IPS-18a (cell line): ENCODE measurements around the gene CTNNBL1.
"Not testable (repeated sequence)": the region's sequence is repeated elsewhere in the genome, so short reads cannot be mapped to it uniquely, and the experiment has no call there.

Experiments
- H3K27ac ChIP-seq: one replicate; pipeline ENCODE4 v1.5.1; 2013; ENCODE audit warnings: low read length
- H3K27me3 ChIP-seq: one replicate; pipeline ENCODE4 v1.6.1; 2013; ENCODE audit warnings: mild to moderate bottlenecking, low read length; ENCODE audit not compliant: control insufficient read depth, insufficient read depth
- H3K36me3 ChIP-seq: one replicate; pipeline ENCODE4 v1.6.1; 2013; ENCODE audit warnings: low read depth, low read length; ENCODE audit not compliant: control insufficient read depth
- H3K4me1 ChIP-seq: one replicate; pipeline ENCODE4 v1.6.1; 2013; ENCODE audit warnings: low read depth, low read length; ENCODE audit not compliant: control insufficient read depth
- H3K4me3 ChIP-seq: one replicate; pipeline ENCODE4 v1.5.1; 2013; ENCODE audit warnings: low read length
- H3K9ac ChIP-seq: one replicate; pipeline ENCODE4 v1.6.1; 2013; ENCODE audit warnings: mild to moderate bottlenecking, low read length, moderate library complexity
- H3K9me3 ChIP-seq: one replicate; pipeline ENCODE4 v1.6.1; 2013; ENCODE audit warnings: low read depth, low read length; ENCODE audit not compliant: control insufficient read depth

Gene CTNNBL1

GRCh38 chr20:37722312-37722711 is 28.5 kb downstream of the CTNNBL1 start:
- H3K9ac ChIP-seq, H3K27me3 ChIP-seq, H3K4me3 ChIP-seq, H3K27ac ChIP-seq, H3K9me3 ChIP-seq, H3K4me1 ChIP-seq, H3K36me3 ChIP-seq: not testable (repeated sequence)

GRCh38 chr20:37723668-37724067 is 29.8 kb downstream of the CTNNBL1 start:
- H3K27ac ChIP-seq: no peak overlapping the region
- H3K36me3 ChIP-seq: no peaks in the 10 kb centered on the region
- no peaks in the 10 kb centered on the region for H3K27me3 ChIP-seq
- peaks cover 5% of the 10 kb centered on the region for H3K9me3 ChIP-seq
- H3K4me1 ChIP-seq: peaks cover 16% of the 10 kb centered on the region
- no peak overlapping the region for H3K9ac ChIP-seq
- H3K4me3 ChIP-seq: no peak overlapping the region

- Histone ChIP-seq H3K9me3 (no peaks in the 10 kb centered on the region), H3K27ac (no peak overlapping the region), H3K4me1 (peaks cover 22% of the 10 kb centered on the region), H3K36me3 (no peaks in the 10 kb centered on the region), H3K27me3 (no peaks in the 10 kb centered on the region), H3K9ac (no peak overlapping the region), H3K4me3 (no peak overlapping the region)
These were observed 31.3 kb downstream of the CTNNBL1 start for GRCh38 chr20:37725165-37725564.

- H3K36me3 ChIP-seq: no peaks in the 10 kb centered on the region
- no peak overlapping the region for H3K27ac ChIP-seq
- H3K4me1 ChIP-seq: peaks cover 22% of the 10 kb centered on the region
- no peak overlapping the region for H3K9ac ChIP-seq
- no peak overlapping the region for H3K4me3 ChIP-seq
- no peaks in the 10 kb centered on the region for H3K9me3 ChIP-seq
- H3K27me3 ChIP-seq: no peaks in the 10 kb centered on the region
These were observed 32.0 kb downstream of the CTNNBL1 start for GRCh38 chr20:37725855-37726254.

GRCh38 chr20:37726321-37726720 is 32.5 kb downstream of the CTNNBL1 start:
- Histone ChIP-seq H3K9ac (no peak overlapping the region), H3K36me3 (no peaks in the 10 kb centered on the region), H3K9me3 (no peaks in the 10 kb centered on the region), H3K27me3 (no peaks in the 10 kb centered on the region), H3K4me3 (no peak overlapping the region), H3K4me1 (peaks cover 22% of the 10 kb centered on the region), H3K27ac (no peak overlapping the region)

GRCh38 chr20:37726971-37727956 is 33.4 kb downstream of the CTNNBL1 start:
- Histone ChIP-seq H3K27ac (no peak overlapping the region), H3K9me3 (no peaks in the 10 kb centered on the region), H3K27me3 (no peaks in the 10 kb centered on the region), H3K4me1 (peaks cover 22% of the 10 kb centered on the region), H3K9ac (no peak overlapping the region), H3K4me3 (no peak overlapping the region), H3K36me3 (no peaks in the 10 kb centered on the region)

- Histone ChIP-seq H3K4me3 (no peak overlapping the region), H3K27me3 (no peaks in the 10 kb centered on the region), H3K36me3 (no peaks in the 10 kb centered on the region), H3K9me3 (no peaks in the 10 kb centered on the region), H3K4me1 (peaks cover 22% of the 10 kb centered on the region), H3K27ac (no peak overlapping the region), H3K9ac (no peak overlapping the region)
These were observed 34.3 kb downstream of the CTNNBL1 start for GRCh38 chr20:37727957-37728634.

- no peaks in the 10 kb centered on the region for H3K27me3 ChIP-seq
- no peak overlapping the region for H3K9ac ChIP-seq
These were observed 34.8 kb downstream of the CTNNBL1 start for GRCh38 chr20:37728635-37728983.

GRCh38 chr20:37729452-37729851 is 35.6 kb downstream of the CTNNBL1 start:
- H3K27ac ChIP-seq: no peak overlapping the region
- H3K27me3 ChIP-seq: no peaks in the 10 kb centered on the region
- no peak overlapping the region for H3K9ac ChIP-seq
- no peaks in the 10 kb centered on the region for H3K9me3 ChIP-seq
- H3K4me1 ChIP-seq: peaks cover 22% of the 10 kb centered on the region
- H3K4me3 ChIP-seq: no peak overlapping the region
- H3K36me3 ChIP-seq: no peaks in the 10 kb centered on the region

More at GRCh38 chr20:37728635-37728983, 34.8 kb downstream of the CTNNBL1 start:
- H3K27ac ChIP-seq: no peak overlapping the region
- no peaks in the 10 kb centered on the region for H3K9me3 ChIP-seq
- no peak overlapping the region for H3K4me3 ChIP-seq
- no peaks in the 10 kb centered on the region for H3K36me3 ChIP-seq
- H3K4me1 ChIP-seq: peaks cover 22% of the 10 kb centered on the region

GRCh38 chr20:37729909-37730308 is 36.1 kb downstream of the CTNNBL1 start:
- Histone ChIP-seq H3K27me3 (no peaks in the 10 kb centered on the region), H3K4me3 (no peak overlapping the region), H3K27ac (no peak overlapping the region), H3K4me1 (peaks cover 22% of the 10 kb centered on the region), H3K9ac (no peak overlapping the region), H3K9me3 (no peaks in the 10 kb centered on the region), H3K36me3 (no peaks in the 10 kb centered on the region)

GRCh38 chr20:37733416-37733815 is 39.6 kb downstream of the CTNNBL1 start:
- Histone ChIP-seq H3K4me1 (peaks cover 7% of the 10 kb centered on the region), H3K27me3 (no peaks in the 10 kb centered on the region), H3K36me3 (peaks cover 12% of the 10 kb centered on the region), H3K9me3 (no peaks in the 10 kb centered on the region), H3K4me3 (no peak overlapping the region), H3K27ac (no peak overlapping the region), H3K9ac (no peak overlapping the region)
